Neural crest cell (in vitro differentiated cells): ENCODE measurements around the gene TPRA1. TPM values are rescaled to one million over a fixed set of nuclear protein-coding genes. Genes with fewer than 3 reads are reported as not detected.

Experiments
- DNase-seq: peaks from one replicate; pipeline ENCODE4 v3.0.0; 2021; ENCODE audit warnings: low read depth, mixed read lengths, low spot score
- H3K27ac Mint-ChIP-seq: one replicate; pipeline ENCODE4 v1.8.0; 2021; ENCODE audit warnings: mild to moderate bottlenecking, mixed read lengths; ENCODE audit not compliant: unreplicated experiment
- H3K27me3 Mint-ChIP-seq: 2 replicates; pipeline ENCODE4 v1.8.0; 2021; ENCODE audit warnings: low read depth, mild to moderate bottlenecking, mixed read lengths
- H3K36me3 Mint-ChIP-seq: 2 replicates; pipeline ENCODE4 v1.8.0; 2021; ENCODE audit warnings: low read depth, mild to moderate bottlenecking, mixed read lengths
- H3K4me1 Mint-ChIP-seq: 2 replicates; pipeline ENCODE4 v1.8.0; 2021; ENCODE audit warnings: mixed read lengths
- H3K4me3 Mint-ChIP-seq: one replicate; pipeline ENCODE4 v1.8.0; 2021; ENCODE audit warnings: mild to moderate bottlenecking, mixed read lengths
- H3K9me3 Mint-ChIP-seq: 2 replicates; pipeline ENCODE4 v1.8.0; 2021; ENCODE audit warnings: mixed read lengths
- CTCF ChIP-seq: fragments of 200-600 bp; sonication (generic); conservative IDR thresholded peaks from 2 replicates; pipeline ENCODE4 v1.5.0; 2021; ENCODE audit warnings: antibody characterized with exemption, mild to moderate bottlenecking
- total RNA-seq: library from RNA; stranded (reverse); gene quantifications from 2 replicates; pipeline ENCODE4 v1.2.1, GENCODE V29; 2021

The TPRA1 gene
- total RNA-seq, 1 donor from 2014 or later = 27.2 TPM

GRCh38 chr3:127587876-127588275, 2.7 kb downstream of the TPRA1 start:
- no peak for TF ChIP-seq CTCF
- DNase-seq = no peak
- Mint-ChIP-seq H3K27ac (no peak overlapping the region), H3K9me3 (no peaks in the 10 kb centered on the region), H3K27me3 (peaks cover 3% of the 10 kb centered on the region), H3K4me1 (peaks cover 38% of the 10 kb centered on the region), H3K36me3 (no peaks in the 10 kb centered on the region), H3K4me3 (no peak overlapping the region)

- Mint-ChIP-seq H3K4me3 (peak overlapping the region; percentile 38), H3K9me3 (no peaks in the 10 kb centered on the region), H3K36me3 (no peaks in the 10 kb centered on the region), H3K4me1 (peaks cover 30% of the 10 kb centered on the region), H3K27me3 (no peaks in the 10 kb centered on the region), H3K27ac (no peak overlapping the region)
- no peak for TF ChIP-seq CTCF
- no peak for DNase-seq
These were observed 4.6 kb downstream of the TPRA1 start for GRCh38 chr3:127585813-127586413.

GRCh38 chr3:127585163-127585812, 5.2 kb downstream of the TPRA1 start:
- DNase-seq = no peak
- Mint-ChIP-seq H3K4me1 (peaks cover 26% of the 10 kb centered on the region), H3K27me3 (no peaks in the 10 kb centered on the region), H3K27ac (no peak overlapping the region), H3K36me3 (no peaks in the 10 kb centered on the region), H3K9me3 (no peaks in the 10 kb centered on the region), H3K4me3 (peak overlapping the region; percentile 58)
- no peak for TF ChIP-seq CTCF

GRCh38 chr3:127584734-127585133, 5.8 kb downstream of the TPRA1 start:
- H3K36me3 Mint-ChIP-seq = no peaks in the 10 kb centered on the region
- peak overlapping the region; percentile 3 for H3K4me3 Mint-ChIP-seq
- H3K27me3 Mint-ChIP-seq = no peaks in the 10 kb centered on the region
- TF ChIP-seq CTCF = no peak
- no peak for DNase-seq
- H3K9me3 Mint-ChIP-seq = no peaks in the 10 kb centered on the region
- H3K4me1 Mint-ChIP-seq = peaks cover 25% of the 10 kb centered on the region
- no peak overlapping the region for H3K27ac Mint-ChIP-seq

- Mint-ChIP-seq H3K27me3 (no peaks in the 10 kb centered on the region), H3K4me1 (peaks cover 6% of the 10 kb centered on the region), H3K4me3 (no peak overlapping the region), H3K9me3 (no peaks in the 10 kb centered on the region), H3K36me3 (peaks cover 2% of the 10 kb centered on the region), H3K27ac (peak overlapping the region; percentile 27)
- TF ChIP-seq CTCF = no peak
- DNase-seq = no peak
These were observed 10.0 kb downstream of the TPRA1 start for GRCh38 chr3:127580327-127581060.
